ENCODE results near the gene LUZP4.

LUZP4 gene

GRCh38 chrX:115350711-115351381 is 61.3 kb downstream of the LUZP4 start:
- H3K4me3 ChIP-seq (ENCODE audit: low read length), result no peak overlapping the region
- TF ChIP-seq ZNF274 (IDR thresholded peaks at IDR 0.05; ENCODE audit: low read depth, low read length), result no peak

GRCh38 chrX:115356369-115356768 is 66.9 kb downstream of the LUZP4 start:
- no peak overlapping the region for H3K4me3 ChIP-seq (ENCODE audit: low read length)
- TF ChIP-seq ZNF274 (IDR thresholded peaks at IDR 0.05; ENCODE audit: low read depth, low read length), result no peak
